ENCODE data around the gene GRIP2.

GRCh38 chr3:14550181-14550580, 10.0 kb upstream of the GRIP2 start:
- TF ChIP-seq EP300 (conservative IDR thresholded peaks at IDR 0.05; ENCODE audit: poor library complexity, severe bottlenecking) = no peak
- no peak for TF ChIP-seq REST (IDR thresholded peaks at IDR 0.05; ENCODE audit: borderline replicate concordance)
- TF ChIP-seq, protein P1, sequence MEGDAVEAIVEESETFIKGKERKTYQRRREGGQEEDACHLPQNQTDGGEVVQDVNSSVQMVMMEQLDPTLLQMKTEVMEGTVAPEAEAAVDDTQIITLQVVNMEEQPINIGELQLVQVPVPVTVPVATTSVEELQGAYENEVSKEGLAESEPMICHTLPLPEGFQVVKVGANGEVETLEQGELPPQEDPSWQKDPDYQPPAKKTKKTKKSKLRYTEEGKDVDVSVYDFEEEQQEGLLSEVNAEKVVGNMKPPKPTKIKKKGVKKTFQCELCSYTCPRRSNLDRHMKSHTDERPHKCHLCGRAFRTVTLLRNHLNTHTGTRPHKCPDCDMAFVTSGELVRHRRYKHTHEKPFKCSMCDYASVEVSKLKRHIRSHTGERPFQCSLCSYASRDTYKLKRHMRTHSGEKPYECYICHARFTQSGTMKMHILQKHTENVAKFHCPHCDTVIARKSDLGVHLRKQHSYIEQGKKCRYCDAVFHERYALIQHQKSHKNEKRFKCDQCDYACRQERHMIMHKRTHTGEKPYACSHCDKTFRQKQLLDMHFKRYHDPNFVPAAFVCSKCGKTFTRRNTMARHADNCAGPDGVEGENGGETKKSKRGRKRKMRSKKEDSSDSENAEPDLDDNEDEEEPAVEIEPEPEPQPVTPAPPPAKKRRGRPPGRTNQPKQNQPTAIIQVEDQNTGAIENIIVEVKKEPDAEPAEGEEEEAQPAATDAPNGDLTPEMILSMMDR (IDR thresholded peaks at IDR 0.05; ENCODE audit: poor library complexity, severe bottlenecking) = no peak
- no peak for TF ChIP-seq SMC3 (conservative IDR thresholded peaks at IDR 0.05; ENCODE audit: poor library complexity)
- TF ChIP-seq EZH2 (IDR thresholded peaks at IDR 0.05; ENCODE audit: borderline replicate concordance, insufficient read depth, low read length, poor library complexity, severe bottlenecking) = no peak
- no peak for TF ChIP-seq RAD21 (conservative IDR thresholded peaks at IDR 0.05)
- TF ChIP-seq POLR2AphosphoS5 (IDR thresholded peaks at IDR 0.05) = no peak
